H1 (cell line): Measurements from ENCODE around the gene PRKN. TPM values are rescaled to one million over a fixed set of nuclear protein-coding genes. Genes with fewer than 3 reads are reported as not detected.

Experiments
- CTCF ChIA-PET: fragments of 300-600 bp; sonication (Branson Sonifier 250); formaldehyde crosslinking; loops from one replicate; lab custom pipeline; 2021; ENCODE audit not compliant: partially characterized antibody; lab: Charles Lee
- POLR2A ChIA-PET: fragments of 300-600 bp; sonication (Branson Sonifier 250); formaldehyde crosslinking; loops from one replicate; lab custom pipeline; 2021; ENCODE audit warnings: inconsistent platforms; ENCODE audit not compliant: partially characterized antibody; lab: Charles Lee
- DNase-seq, 2 experiments: peaks; one replicate each; pipeline versions ENCODE4 v3.0.0 to v3.0.0-alpha.2; 2010 to 2022; ENCODE audit warnings: low spot score in 2 of 2, low read depth in 1 of 2, mixed read lengths in 1 of 2
- FAIRE-seq: peaks from 2 replicates; lab custom pipeline; 2011; peaks lifted over from hg19 to GRCh38; lab: Jason Lieb, UNC
- H2AFZ ChIP-seq: 2 replicates; pipeline ENCODE4 v1.8.1; 2012; ENCODE audit warnings: low read length, inconsistent platforms
- H2AK5ac ChIP-seq: 2 replicates; pipeline ENCODE4 v1.6.1; 2013; ENCODE audit warnings: low read depth, low read length
- H2BK120ac ChIP-seq: replicated peaks from 2 replicates; pipeline ENCODE3; 2013; ENCODE audit warnings: low read depth, low read length, inconsistent platforms
- H2BK12ac ChIP-seq: 2 replicates; pipeline ENCODE4 v1.6.1; 2013; ENCODE audit warnings: low read depth, low read length
- H2BK15ac ChIP-seq: 2 replicates; pipeline ENCODE4 v1.6.1; 2013; ENCODE audit warnings: low read length
- H2BK20ac ChIP-seq: 2 replicates; pipeline ENCODE4 v1.6.1; 2013; ENCODE audit warnings: low read length
- H2BK5ac ChIP-seq: 2 replicates; pipeline ENCODE4 v1.6.1; 2013; ENCODE audit warnings: low read depth, low read length
- H3K14ac ChIP-seq: 2 replicates; pipeline ENCODE4 v1.6.1; 2013; ENCODE audit warnings: inconsistent platforms; ENCODE audit not compliant: insufficient read length
- H3K18ac ChIP-seq: 2 replicates; pipeline ENCODE4 v1.6.1; 2013; ENCODE audit warnings: low read length; ENCODE audit errors: extremely low read depth
- H3K23ac ChIP-seq: 2 replicates; pipeline ENCODE4 v1.6.1; 2013; ENCODE audit warnings: inconsistent platforms; ENCODE audit not compliant: insufficient read length
- H3K23me2 ChIP-seq: 2 replicates; pipeline ENCODE4 v1.6.1; 2013; ENCODE audit warnings: low read depth, low read length
- H3K27ac ChIP-seq: 2 replicates; pipeline ENCODE4 v1.6.1; 2011; ENCODE audit warnings: low read depth, low read length, inconsistent platforms
- H3K27me3 ChIP-seq, 4 experiments: replicated peaks in 1 of 4; 1 replicate in 1 of 4; 2 replicates in 3 of 4; pipeline versions ENCODE4 v1.6.1 to v1.8.1; 2011 to 2013; ENCODE audit warnings: low read length in 3 of 4, mild to moderate bottlenecking in 3 of 4, inconsistent platforms in 2 of 4, mixed read lengths in 2 of 4, moderate library complexity in 1 of 4; ENCODE audit not compliant: control insufficient read depth in 3 of 4, insufficient read depth in 3 of 4; ENCODE audit errors: extremely low read depth in 1 of 4
- H3K36me3 ChIP-seq, 4 experiments: 2 replicates each; pipeline versions ENCODE4 v1.6.1 to v1.8.1; 2011 to 2013; ENCODE audit warnings: mild to moderate bottlenecking in 4 of 4, low read length in 3 of 4, moderate library complexity in 2 of 4, control low read depth in 1 of 4, inconsistent platforms in 1 of 4; ENCODE audit not compliant: insufficient read depth in 4 of 4, control insufficient read depth in 2 of 4
- H3K4ac ChIP-seq: replicated peaks from 2 replicates; pipeline ENCODE3; 2013; ENCODE audit warnings: low read length, low read depth, mixed read lengths, inconsistent platforms; ENCODE audit not compliant: insufficient read length
- H3K4me1 ChIP-seq, 4 experiments: replicated peaks in 1 of 4; 1 replicate in 1 of 4; 2 replicates in 3 of 4; pipeline versions ENCODE4 v1.6.1 to v1.8.1; 2011 to 2013; ENCODE audit warnings: low read length in 3 of 4, inconsistent platforms in 2 of 4, mixed read lengths in 1 of 4; ENCODE audit not compliant: insufficient read depth in 4 of 4, control insufficient read depth in 3 of 4
- H3K4me2 ChIP-seq, 2 experiments: 2 replicates each; pipeline versions ENCODE4 v1.6.1 to v1.8.1; 2011 to 2013; ENCODE audit warnings: low read depth in 2 of 2, low read length in 2 of 2, control low read depth in 1 of 2, inconsistent platforms in 1 of 2, mild to moderate bottlenecking in 1 of 2; ENCODE audit not compliant: insufficient read depth in 1 of 2
- H3K4me3 ChIP-seq, 4 experiments: fragments of 200-600, 300-600 bp in 1 of 4; sonication (generic), shearing (Covaris generic), sonication (Bioruptor Twin) in 1 of 4; 2 replicates each; pipeline versions ENCODE4 v1.5.1 to v1.8.1; 2011 to 2016; ENCODE audit warnings: low read length in 4 of 4, low read depth in 3 of 4, control low read depth in 2 of 4, inconsistent platforms in 2 of 4, mild to moderate bottlenecking in 2 of 4, mixed read lengths in 1 of 4, moderate library complexity in 1 of 4; ENCODE audit not compliant: insufficient read depth in 2 of 4; ENCODE audit errors: extremely low read depth in 1 of 4
- H3K56ac ChIP-seq: replicated peaks from 2 replicates; pipeline ENCODE3; 2013; ENCODE audit warnings: low read depth, mild to moderate bottlenecking, mixed read lengths, low read length, inconsistent platforms; ENCODE audit not compliant: insufficient read length
- H3K79me1 ChIP-seq: 2 replicates; pipeline ENCODE4 v1.6.1; 2013; ENCODE audit warnings: low read depth, low read length, control low read depth
- H3K79me2 ChIP-seq, 2 experiments: 2 replicates each; pipeline versions ENCODE4 v1.6.1 to v1.8.1; 2012 to 2013; ENCODE audit warnings: low read length in 2 of 2, mild to moderate bottlenecking in 2 of 2, inconsistent platforms in 1 of 2; ENCODE audit not compliant: insufficient read depth in 2 of 2, control insufficient read depth in 1 of 2
- H3K9ac ChIP-seq, 4 experiments: replicated peaks in 1 of 4; 1 replicate in 1 of 4; 2 replicates in 3 of 4; pipeline versions ENCODE4 v1.6.1 to v1.8.1; 2011 to 2013; ENCODE audit warnings: low read depth in 3 of 4, low read length in 3 of 4, control low read depth in 2 of 4, mild to moderate bottlenecking in 2 of 4, moderate library complexity in 2 of 4, inconsistent platforms in 1 of 4; ENCODE audit errors: extremely low read depth in 1 of 4
- H3K9me3 ChIP-seq, 2 experiments: 2 replicates each; pipeline versions ENCODE4 v1.6.1 to v1.8.1; 2012 to 2013; ENCODE audit warnings: mild to moderate bottlenecking in 2 of 2, moderate library complexity in 2 of 2, control low read depth in 1 of 2, inconsistent platforms in 1 of 2, low read depth in 1 of 2, low read length in 1 of 2, mixed read lengths in 1 of 2; ENCODE audit not compliant: insufficient read depth in 2 of 2
- H4K20me1 ChIP-seq, 2 experiments: replicated peaks in 1 of 2; 2 replicates each; pipeline versions ENCODE3 to v1.8.1; 2011 to 2013; ENCODE audit warnings: inconsistent platforms in 2 of 2, low read length in 2 of 2, mild to moderate bottlenecking in 1 of 2; ENCODE audit not compliant: insufficient read depth in 2 of 2, control insufficient read depth in 1 of 2
- H4K5ac ChIP-seq: 2 replicates; pipeline ENCODE4 v1.6.1; 2013; ENCODE audit warnings: low read length, low read depth, mixed read lengths, inconsistent platforms; ENCODE audit not compliant: insufficient read length
- H4K8ac ChIP-seq: 2 replicates; pipeline ENCODE4 v1.8.0; 2013; ENCODE audit warnings: mild to moderate bottlenecking, moderate library complexity, low read length, inconsistent platforms; ENCODE audit not compliant: insufficient read depth; ENCODE audit errors: extremely low read depth
- H4K91ac ChIP-seq: replicated peaks from 2 replicates; pipeline ENCODE3; 2013; ENCODE audit warnings: low read length, mixed read lengths, inconsistent platforms; ENCODE audit not compliant: insufficient read length
- BACH1 ChIP-seq: IDR thresholded peaks from 2 replicates; pipeline ENCODE4 v1.6.1; 2012; ENCODE audit warnings: low read length, improper control_type of control experiment
- CEBPB ChIP-seq: IDR thresholded peaks from 2 replicates; pipeline ENCODE4 v1.6.1; 2012; ENCODE audit warnings: low read depth, low read length
- CTBP2 ChIP-seq: IDR thresholded peaks from 2 replicates; pipeline ENCODE4 v1.7.0; 2011; ENCODE audit warnings: borderline replicate concordance, mild to moderate bottlenecking, moderate library complexity, mixed read lengths, low read length; ENCODE audit not compliant: insufficient read depth, insufficient read length
- EGR1 ChIP-seq: IDR thresholded peaks from 2 replicates; pipeline ENCODE4 v1.6.1; 2011; ENCODE audit warnings: low read depth, low read length, borderline replicate concordance
- GABPA ChIP-seq: IDR thresholded peaks from 2 replicates; pipeline ENCODE4 v1.6.1; 2011; ENCODE audit warnings: mild to moderate bottlenecking, low read length, moderate library complexity, borderline replicate concordance; ENCODE audit not compliant: insufficient read depth
- KDM4A ChIP-seq: IDR thresholded peaks from one replicate; pipeline ENCODE4 v1.7.1; 2012; ENCODE audit warnings: low read depth, mild to moderate bottlenecking, moderate library complexity, low read length, inconsistent platforms; ENCODE audit not compliant: severe bottlenecking
- MAFK ChIP-seq: IDR thresholded peaks from 2 replicates; pipeline ENCODE4 v1.6.1; 2012; ENCODE audit warnings: low read depth, mild to moderate bottlenecking, improper control_type of control experiment, low read length
- PHF8 ChIP-seq: fragments of 200-600 bp; sonication (generic); conservative IDR thresholded peaks from 2 replicates; pipeline ENCODE4 v1.7.1; 2012; ENCODE audit warnings: low read depth, mild to moderate bottlenecking, inconsistent platforms, low read length, moderate library complexity
- RFX5 ChIP-seq: IDR thresholded peaks from 2 replicates; pipeline ENCODE4 v1.6.1; 2011; ENCODE audit warnings: low read depth, low read length, improper control_type of control experiment, borderline replicate concordance
- SIN3A ChIP-seq, 2 experiments: IDR thresholded peaks in 1 of 2; conservative IDR thresholded peaks in 1 of 2; 2 replicates each; pipeline ENCODE4 v1.6.1; 2011 to 2012; ENCODE audit warnings: low read length in 2 of 2, improper control_type of control experiment in 1 of 2, low read depth in 1 of 2, mild to moderate bottlenecking in 1 of 2
- SIX5 ChIP-seq: IDR thresholded peaks from 2 replicates; pipeline ENCODE4 v1.6.1; 2011; ENCODE audit warnings: mild to moderate bottlenecking, low read depth, low read length
- SRF ChIP-seq: IDR thresholded peaks from 2 replicates; pipeline ENCODE4 v1.6.1; 2011; ENCODE audit warnings: mild to moderate bottlenecking, low read depth, low read length, moderate library complexity
- TAF1 ChIP-seq: IDR thresholded peaks from 2 replicates; pipeline ENCODE4 v1.6.1; 2011; ENCODE audit warnings: mild to moderate bottlenecking, low read depth, low read length
- TCF12 ChIP-seq: IDR thresholded peaks from 2 replicates; pipeline ENCODE4 v1.6.1; 2011; ENCODE audit warnings: low read depth, mild to moderate bottlenecking, low read length
- TEAD4 ChIP-seq: IDR thresholded peaks from 2 replicates; pipeline ENCODE4 v1.6.1; 2012; ENCODE audit warnings: low read depth, low read length, inconsistent platforms, mixed read lengths
- YY1 ChIP-seq: IDR thresholded peaks from 2 replicates; pipeline ENCODE4 v1.6.1; 2011; ENCODE audit warnings: low read depth, mild to moderate bottlenecking, low read length
- WGBS, 2 experiments: shearing (Covaris generic) in 1 of 2; methylation state at CpG; one replicate each; pipeline versions ENCODE4 v1.1.6 to v1.1.7; 2013 to 2015; ENCODE audit warnings: low lambda C conversion rate in 2 of 2, mixed read lengths in 2 of 2, inconsistent platforms in 1 of 2, low coverage in 1 of 2, missing lambda C conversion rate in 1 of 2; ENCODE audit not compliant: insufficient replicate concordance in 2 of 2, insufficient coverage in 1 of 2, insufficient read length in 1 of 2; ENCODE audit errors: extremely low coverage in 1 of 2, missing lambda C conversion rate in 1 of 2; 5-methylcytosine and 5-hydroxymethylcytosine counted together
- polyA plus RNA-seq, 7 experiments: library from polyadenylated mRNA; depleted of rRNA in 3 of 7; stranded (reverse) in 5 of 7; unstranded in 2 of 7; fragments of >200 nt in 5 of 7; fragments of 200-250 nt in 2 of 7; gene quantifications; 1 replicate in 5 of 7; 2 replicates in 1 of 7; 4 replicates in 1 of 7; pipeline versions ENCODE4 v1.2.1 to v1.2.3, GENCODE V29; 2011 to 2013; ENCODE audit warnings: missing spikeins in 2 of 7, mixed read lengths in 2 of 7
- total RNA-seq: library from RNA; stranded (reverse); fragmentation: NEBNext Ultra II Directional; extraction: Animal tissue kit (Norgen Biotek cat#: 25700); gene quantifications from 2 replicates; pipeline ENCODE4 v1.2.1, GENCODE V29; 2021

The PRKN gene
- total and polyA plus RNA-seq, 2 of the 8 experiments (the other 6 are each of a cell fraction or from before 2014, with no cell fraction given), result 0.13 to 0.29 TPM

- Histone ChIP-seq H2BK12ac (no peak overlapping the region), H2AK5ac (no peak overlapping the region), H3K79me1 (no peaks in the 10 kb centered on the region), H4K8ac (no peak overlapping the region), H2AFZ (no peak overlapping the region), H2BK120ac (no peak overlapping the region), H4K91ac (no peak overlapping the region), H3K23ac (no peak overlapping the region), H3K4me3 (no peak overlapping the region), H3K36me3 (no peaks in the 10 kb centered on the region), H3K18ac (no peak overlapping the region), H3K27me3 (no peaks in the 10 kb centered on the region), H3K9me3 (no peaks in the 10 kb centered on the region), H2BK5ac (no peak overlapping the region), H3K4me2 (no peak overlapping the region), H2BK20ac (no peak overlapping the region), H3K4me1 (no peaks in the 10 kb centered on the region; a peak in 1 of 7 replicates), H3K9ac (no peak overlapping the region), H4K20me1 (no peaks in the 10 kb centered on the region), H4K5ac (no peak overlapping the region), H3K4ac (no peak overlapping the region), H3K79me2 (no peaks in the 10 kb centered on the region), H2BK15ac (no peak overlapping the region), H3K23me2 (no peaks in the 10 kb centered on the region), H3K14ac (no peak overlapping the region), H3K56ac (no peak overlapping the region), H3K27ac (no peak overlapping the region)
- CTCF ChIA-PET, result interaction anchor here (1.0 kb wide), 1 partner anchor 11 kb away, joined by 3 read pairs; no protein-coding TSS in a partner anchor
- POLR2A ChIA-PET, result no interaction called here
- FAIRE-seq (no peak), DNase-seq (no peak)
- 88% methylated on average over 1 of the region's 1 CpG; no CpG with 5 or more reads in 1 of the 2 experiments for WGBS, 2 experiments
- TF ChIP-seq EGR1 (no peak), TCF12 (no peak), TAF1 (no peak), KDM4A (no peak), CTBP2 (no peak), TEAD4 (no peak), PHF8 (no peak), RFX5 (no peak), MAFK (no peak), BACH1 (no peak), SIN3A (conservative IDR thresholded peaks at IDR 0.05 in 1 of 2, IDR thresholded peaks at IDR 0.05 in 1 of 2; ENCODE audit: low read depth in 1 of 2, low read length in 2 of 2) (no peak), YY1 (no peak), CEBPB (no peak), SRF (no peak), SIX5 (no peak), GABPA (no peak)
Measured at GRCh38 chr6:162331911-162332310, 395.7 kb downstream of the PRKN start.
